Stimulated activated CD8-positive, alpha-beta memory T cell treated with anti-CD3 and anti-CD28 coated beads, Interleukin-4, amount 100 ng/mL, for 4 hours (primary cell): ENCODE results near the gene MGAT1.
"Not testable (repeated sequence)": the region's sequence is repeated elsewhere in the genome, so short reads cannot be mapped to it uniquely, and the experiment has no call there.

Source experiments
- DNase-seq, 2 donors: peaks; one replicate each; pipeline ENCODE4 v3.0.0-alpha.2; 2020; ENCODE audit warnings: low read depth in 2 of 2, low spot score in 1 of 2

The MGAT1 gene

GRCh38 chr5:180807046-180807445 lies 4.4 kb upstream of the MGAT1 start:
- DNase-seq: no peak

DNA sequence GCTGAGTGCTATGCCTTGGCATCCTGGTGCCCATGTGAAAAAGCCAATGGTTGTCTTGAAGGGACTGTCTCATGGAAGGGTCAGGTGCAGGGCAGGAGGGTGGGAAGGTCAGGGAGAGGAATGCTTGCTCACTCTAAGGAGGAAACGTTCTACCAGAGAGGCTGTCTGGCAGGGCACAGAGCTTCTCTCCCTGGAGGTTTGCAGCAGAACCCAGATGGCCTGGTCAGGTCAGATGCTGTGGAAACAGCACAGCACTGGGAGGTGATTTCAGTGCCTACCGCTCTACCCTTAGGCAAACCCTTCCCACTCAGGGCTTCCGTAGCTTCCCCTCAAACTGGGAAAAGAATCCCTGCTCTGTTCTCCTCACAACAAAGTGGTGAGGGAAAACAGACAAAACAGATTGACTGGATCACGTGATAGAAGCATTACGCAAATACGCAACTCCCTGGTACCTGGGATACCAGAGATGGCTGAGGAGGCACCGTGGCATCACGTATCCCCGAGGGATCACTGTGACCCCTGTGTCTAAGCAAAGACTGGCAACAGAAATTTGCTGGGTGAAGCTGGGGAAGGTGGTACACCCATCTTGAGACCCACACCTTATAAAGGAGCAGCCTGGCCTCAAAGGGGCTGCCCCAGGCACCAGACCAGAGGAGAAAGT lies 3.9 kb upstream of the MGAT1 start:
- DNase-seq: no peak

DNA sequence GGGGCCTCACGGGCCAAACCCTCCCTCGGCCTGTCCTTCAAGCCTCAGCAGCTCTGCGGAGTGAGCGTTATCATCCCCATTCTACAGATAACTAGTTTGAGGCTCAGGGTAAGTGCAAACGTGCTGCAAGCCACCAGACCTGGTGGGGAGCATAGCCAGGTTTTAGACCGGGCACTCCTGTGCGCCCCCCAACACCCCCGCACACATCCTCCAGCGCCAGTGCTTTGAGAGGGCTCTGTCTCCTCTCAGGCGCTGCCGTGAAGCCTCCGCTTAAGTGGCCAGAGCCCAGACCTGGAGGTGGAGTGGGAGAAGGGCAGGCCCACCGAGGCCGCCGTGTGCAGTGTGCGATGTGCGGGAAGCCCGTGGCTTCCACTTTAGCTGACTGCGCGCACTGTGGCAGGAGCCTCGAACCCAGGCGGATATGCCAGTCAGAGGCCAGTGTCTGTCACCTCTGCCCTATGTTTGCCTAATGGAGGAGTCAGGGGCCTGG lies 1.6 kb upstream of the MGAT1 start:
- DNase-seq: no peak

- peak; percentile 66 to 84 for DNase-seq
These were observed 849 bp upstream of the MGAT1 start for GRCh38 chr5:180803181-180804128.

DNA sequence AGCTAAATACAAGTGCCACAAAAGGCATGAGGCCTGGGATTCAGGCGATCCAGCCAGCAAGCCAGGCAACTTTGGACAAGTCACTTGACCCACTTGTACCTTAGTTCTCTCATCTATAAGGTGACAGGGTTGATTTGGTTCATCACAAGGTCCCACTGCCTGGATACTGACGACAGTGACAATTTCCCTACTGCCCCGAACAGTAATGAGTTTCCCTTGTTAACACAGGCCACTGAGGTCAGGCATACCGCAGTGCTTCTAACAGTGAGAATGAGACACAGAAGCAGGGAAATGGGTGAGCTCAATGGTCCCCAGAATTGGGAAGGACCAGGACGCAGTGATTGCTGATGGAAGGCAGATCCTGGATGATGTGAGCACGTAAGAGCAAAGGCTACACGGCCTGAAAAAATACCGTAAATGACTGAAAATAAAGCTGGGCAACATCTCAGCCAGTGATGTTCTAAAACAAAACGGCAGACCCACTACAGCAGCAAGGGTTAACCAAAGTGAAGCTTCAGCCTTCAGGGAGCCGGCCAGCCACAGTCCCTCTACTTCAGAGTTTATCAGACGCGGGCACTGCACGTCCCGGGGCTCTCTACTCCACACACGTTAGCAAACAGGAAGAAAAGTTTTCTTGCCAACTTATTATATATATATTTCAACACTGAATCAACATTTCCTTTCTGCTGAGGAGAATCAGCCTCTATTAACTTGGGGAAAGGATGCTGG lies 846 bp downstream of the MGAT1 start:
- DNase-seq: no peak

- DNase-seq: no peak
These were observed 2.5 kb downstream of the MGAT1 start for GRCh38 chr5:180799902-180800801.

GRCh38 chr5:180799194-180799593 lies 3.4 kb downstream of the MGAT1 start:
- no peak for DNase-seq

DNA sequence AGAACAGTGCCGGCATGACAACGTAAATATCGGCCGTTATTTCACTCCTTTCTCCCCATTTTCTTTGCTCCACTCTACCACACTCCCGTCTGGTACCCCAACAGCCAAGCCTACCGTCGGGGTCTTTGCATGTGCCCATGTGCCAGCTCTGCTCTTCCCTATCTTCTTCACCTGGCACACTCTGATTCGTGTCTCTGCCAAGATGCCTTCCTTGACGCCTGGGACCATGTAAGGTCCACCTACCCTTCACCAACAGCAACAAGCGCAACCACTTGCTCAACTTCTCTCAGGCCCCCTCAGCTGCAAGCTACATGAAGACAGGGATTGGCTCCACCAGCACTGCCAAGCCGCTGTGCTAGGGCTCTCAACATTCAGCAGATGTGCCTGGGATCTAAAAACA lies 4.4 kb downstream of the MGAT1 start:
- DNase-seq: no peak

GRCh38 chr5:180797256-180798192 lies 5.1 kb downstream of the MGAT1 start:
- no peak for DNase-seq

DNA sequence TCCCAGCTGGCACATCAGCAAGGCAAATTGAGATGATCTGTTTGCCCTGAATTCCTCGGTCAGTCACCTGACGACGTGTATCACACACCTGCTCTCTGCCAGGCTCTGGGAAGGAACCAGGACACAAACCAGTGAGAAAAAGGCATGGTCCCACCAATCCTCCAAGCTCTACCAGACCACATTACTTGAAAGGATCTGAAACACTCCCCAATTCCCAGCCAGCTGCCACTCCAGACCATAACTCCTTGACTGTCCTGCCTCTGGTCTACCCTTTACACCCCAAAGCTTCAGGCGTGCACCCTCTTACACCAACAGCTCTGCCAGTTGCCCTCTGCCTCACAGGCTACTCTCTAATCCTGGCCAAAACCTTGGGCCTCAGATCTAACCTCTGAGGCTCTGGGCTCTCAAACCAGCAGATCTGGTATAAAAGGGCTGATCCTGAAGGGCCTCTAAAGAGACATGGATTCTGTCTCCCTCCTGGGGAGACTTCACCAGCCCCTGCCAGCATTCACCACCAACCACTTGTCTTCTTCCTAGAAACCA lies 6.8 kb downstream of the MGAT1 start:
- DNase-seq: no peak

DNA sequence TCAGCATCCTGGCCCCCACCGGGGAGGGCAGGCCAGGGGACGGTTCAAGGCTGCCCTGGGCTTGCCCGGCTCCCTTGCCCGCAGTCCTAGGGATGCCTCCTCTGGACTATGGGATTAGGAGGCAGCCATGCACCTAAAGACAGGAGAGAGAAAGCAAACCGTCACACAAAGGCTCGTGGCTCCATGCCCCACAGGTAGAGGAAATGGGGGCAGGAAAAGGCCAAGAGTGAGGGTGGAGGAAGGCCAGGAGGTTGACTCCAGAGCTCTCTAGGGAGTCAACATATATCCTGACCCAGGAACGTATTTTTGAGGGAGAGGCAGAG lies 9.7 kb downstream of the MGAT1 start:
- DNase-seq: no peak

GRCh38 chr5:180792287-180792964 lies 10.2 kb downstream of the MGAT1 start:
- no peak for DNase-seq

- DNase-seq: no peak
These were observed 10.9 kb downstream of the MGAT1 start for GRCh38 chr5:180791611-180792213.

DNA sequence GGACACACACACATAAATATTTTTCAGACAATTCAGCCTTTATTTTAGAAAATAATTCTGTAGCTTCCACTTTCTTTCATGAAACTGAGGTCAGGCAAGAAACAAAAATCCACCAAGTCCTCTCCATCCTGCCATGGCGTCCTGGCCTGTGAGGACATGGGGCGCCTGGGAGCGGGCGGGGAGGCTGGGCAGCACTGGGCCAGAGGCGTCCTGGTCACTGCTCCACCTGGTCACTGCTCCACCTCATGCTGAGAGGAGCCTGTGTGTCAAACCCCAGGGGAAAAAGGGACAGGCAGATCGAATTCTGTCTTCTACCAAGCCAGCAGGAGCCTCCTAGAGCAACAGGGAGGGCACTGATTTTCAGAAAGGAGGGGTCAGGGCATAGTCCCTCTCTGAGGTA lies 12.1 kb downstream of the MGAT1 start:
- no peak for DNase-seq

DNA sequence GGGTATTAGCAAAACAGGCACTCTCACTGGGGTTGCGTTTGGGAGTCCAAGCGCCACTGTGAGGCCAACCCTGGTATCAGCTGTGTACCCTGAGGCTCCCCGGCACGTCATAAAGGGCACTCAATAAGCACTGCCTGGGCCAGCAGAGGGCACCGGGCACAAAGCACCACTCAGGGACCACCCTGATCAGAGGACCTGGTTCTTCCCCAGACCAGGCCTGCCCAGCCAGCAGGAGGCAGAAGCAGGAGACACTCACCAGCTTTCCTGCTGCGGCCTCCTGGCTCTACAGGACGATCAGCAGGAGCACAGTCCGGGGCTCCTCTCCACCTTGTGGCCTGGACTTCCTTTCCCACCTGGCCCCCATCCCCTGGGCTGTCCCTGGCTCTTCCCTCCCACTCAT lies 12.6 kb downstream of the MGAT1 start:
- DNase-seq: no peak

DNA sequence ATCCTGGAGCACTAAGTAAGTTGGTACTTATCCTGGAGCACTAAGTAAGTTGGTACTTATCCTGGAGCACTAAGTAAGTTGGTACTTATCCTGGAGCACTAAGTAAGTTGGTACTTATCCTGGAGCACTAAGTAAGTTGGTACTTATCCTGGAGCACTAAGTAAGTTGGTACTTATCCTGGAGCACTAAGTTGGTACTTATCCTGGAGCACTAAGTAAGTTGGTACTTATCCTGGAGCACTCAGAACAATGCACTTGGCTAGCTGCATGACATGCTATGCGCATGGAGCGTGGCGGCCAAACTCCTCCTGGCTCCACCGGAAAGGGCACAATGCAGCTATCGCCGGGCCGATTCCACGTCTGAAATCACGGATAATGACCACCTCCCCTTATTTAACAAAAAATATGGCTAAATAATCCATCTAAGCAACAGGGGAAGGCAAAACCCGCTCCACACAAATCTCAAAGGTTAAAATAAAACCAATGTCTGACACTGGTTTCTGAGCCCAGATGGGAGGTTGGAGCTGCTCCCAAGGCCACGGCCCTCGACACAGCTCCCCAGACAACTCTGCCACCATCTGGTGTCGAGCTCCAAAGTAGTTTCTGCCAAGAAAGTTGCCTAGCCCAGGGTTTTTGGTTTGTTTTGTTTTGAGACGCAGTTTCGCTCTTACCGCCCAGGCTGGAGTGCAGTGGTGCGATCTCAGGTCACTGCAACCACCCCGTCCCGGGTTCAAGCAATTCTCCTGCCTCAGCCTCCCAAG lies 13.8 kb downstream of the MGAT1 start:
- not testable (repeated sequence) for DNase-seq

- DNase-seq: no peak
These were observed 14.7 kb downstream of the MGAT1 start for GRCh38 chr5:180787711-180788431.
